Left kidney (tissue), 2 donors: ENCODE data around the gene PPP1R12B. TPM values are rescaled to one million over a fixed set of nuclear protein-coding genes. Genes with fewer than 3 reads are reported as not detected.
"Not testable (repeated sequence)": the region's sequence is repeated elsewhere in the genome, so short reads cannot be mapped to it uniquely, and the experiment has no call there.

Source experiments
- DNase-seq: peaks from one replicate; pipeline ENCODE4 v3.0.0-alpha.2; 2013
- polyA plus RNA-seq: library from polyadenylated mRNA; unstranded; fragments of 120-200 nt; gene quantifications from one replicate; pipeline ENCODE4 v1.2.1, GENCODE V29; 2013; ENCODE audit not compliant: insufficient read length

The PPP1R12B gene
- polyA plus RNA-seq, 1 donor, result 27.3 TPM

DNA sequence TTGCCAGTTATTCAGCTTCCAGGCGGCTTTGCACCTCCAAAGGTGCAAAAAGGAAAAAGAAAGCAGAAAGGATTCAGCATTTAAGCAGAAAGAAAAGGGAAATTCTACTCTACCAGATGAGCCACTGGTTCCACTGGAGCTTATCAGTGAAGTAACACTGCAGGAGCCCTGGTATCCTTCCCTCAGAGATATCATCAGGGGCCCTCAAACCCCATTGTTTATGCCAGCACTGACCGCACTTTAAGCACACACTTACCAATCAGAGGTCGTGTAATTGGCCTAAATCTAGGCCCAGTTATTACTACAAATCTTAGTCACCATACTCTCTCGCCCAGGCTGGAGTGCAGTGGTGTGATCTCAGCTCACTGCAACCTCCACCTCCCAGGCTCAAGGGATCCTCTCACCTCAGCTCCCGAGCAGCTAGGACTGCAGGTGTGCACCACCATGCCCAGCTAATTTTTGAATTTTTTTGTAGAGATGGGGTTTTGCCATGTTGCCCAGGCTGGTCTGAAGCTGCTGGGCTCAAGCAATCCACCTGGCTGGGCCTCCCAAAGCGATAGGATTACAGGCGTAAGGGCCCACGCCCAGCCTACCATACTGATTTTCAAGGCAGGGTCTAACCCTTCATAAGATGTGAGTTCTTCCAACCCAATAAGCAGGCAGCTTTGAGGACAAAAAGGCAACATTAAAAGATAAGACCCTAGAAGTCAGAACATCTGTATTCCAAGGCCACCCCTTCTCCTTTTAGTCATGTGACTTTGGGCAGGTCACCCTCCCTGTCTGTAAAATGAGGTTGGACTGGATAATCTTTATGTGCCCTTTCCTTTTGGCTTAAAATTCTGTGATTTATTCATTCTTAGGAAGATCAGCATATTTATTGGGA lies 236.4 kb downstream of the PPP1R12B start:
- no peak for DNase-seq

DNA sequence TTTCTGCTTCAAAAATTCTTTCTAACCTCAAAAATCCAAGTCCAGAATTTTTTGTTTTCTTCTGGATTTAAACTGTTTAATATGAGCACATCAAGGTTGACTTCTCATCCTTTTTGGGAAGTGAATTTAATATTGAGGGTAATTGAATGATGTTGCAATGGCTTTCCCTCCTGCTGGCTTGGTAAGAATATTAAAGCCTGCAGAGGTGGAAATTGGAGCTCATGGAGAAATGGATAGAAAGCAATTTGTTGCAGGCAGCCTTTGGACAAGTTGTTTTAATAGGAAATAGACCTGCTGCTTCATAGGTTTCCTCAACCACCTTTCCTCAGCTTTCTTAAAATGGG lies 237.1 kb downstream of the PPP1R12B start:
- DNase-seq, result no peak

DNA sequence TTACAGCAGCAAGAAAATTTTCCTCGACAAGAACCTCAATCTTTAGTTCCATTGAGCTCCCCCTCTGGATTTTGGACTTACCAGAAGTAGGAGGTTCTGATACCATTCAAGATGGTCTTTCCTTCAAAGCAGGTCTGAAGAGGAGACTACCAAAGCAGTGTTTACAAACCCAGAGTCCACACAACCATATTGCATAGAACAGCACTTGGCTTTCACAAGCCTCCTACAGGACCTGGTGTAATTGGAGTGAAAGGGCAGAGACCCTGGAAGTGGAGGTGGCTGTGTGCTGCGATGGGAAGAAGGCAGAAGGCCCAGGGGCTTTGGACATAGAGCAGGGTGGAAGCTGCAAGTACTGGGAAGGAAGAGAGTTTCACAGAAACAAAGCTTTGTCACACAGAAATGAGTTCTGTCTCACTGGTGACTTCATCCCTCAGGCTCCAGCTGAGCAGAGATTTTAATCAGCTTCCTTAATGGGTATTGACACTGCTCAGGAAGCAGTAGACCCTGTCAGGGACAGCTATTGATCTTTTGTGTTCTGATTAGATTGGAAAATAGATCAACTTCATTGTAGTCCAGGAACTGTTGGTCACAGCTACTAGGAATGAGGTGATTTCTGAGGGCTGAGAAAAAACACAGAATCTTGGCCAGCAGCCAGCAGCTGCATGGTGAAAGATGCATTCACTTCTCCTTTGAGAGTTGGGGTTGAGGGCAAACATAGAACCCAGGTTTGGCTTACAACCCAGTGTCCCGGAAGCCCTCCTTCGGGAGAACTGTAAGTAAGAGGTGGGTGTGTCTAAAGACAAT lies 237.7 kb downstream of the PPP1R12B start:
- no peak for DNase-seq

- DNase-seq, result no peak
These were observed 238.4 kb downstream of the PPP1R12B start for GRCh38 chr1:202586871-202587270.

GRCh38 chr1:202587859-202588485 lies 239.5 kb downstream of the PPP1R12B start:
- no peak for DNase-seq

GRCh38 chr1:202588503-202589189 lies 240.1 kb downstream of the PPP1R12B start:
- DNase-seq, result no peak

GRCh38 chr1:202589190-202589930 lies 240.9 kb downstream of the PPP1R12B start:
- DNase-seq, result peak; percentile 91

DNA sequence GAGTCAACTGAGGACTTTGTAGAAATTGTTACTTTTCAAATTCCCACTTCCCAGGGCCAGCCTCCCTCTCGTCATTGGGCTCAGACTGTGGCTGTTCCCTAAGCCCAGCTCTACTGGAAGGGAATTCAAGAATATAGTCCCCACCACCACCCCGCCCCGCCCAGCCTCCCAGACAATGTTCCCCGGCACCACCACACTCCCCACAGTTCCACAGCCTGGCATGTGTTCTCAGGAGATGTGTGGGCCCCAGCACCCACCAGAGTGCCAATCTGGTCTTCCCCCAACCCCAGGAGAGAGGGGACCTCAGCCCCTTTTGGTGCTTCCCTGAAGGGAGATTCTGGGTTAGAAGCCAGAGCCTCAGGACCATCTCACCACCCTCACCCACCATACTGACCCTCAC lies 241.6 kb downstream of the PPP1R12B start:
- no peak for DNase-seq

DNA sequence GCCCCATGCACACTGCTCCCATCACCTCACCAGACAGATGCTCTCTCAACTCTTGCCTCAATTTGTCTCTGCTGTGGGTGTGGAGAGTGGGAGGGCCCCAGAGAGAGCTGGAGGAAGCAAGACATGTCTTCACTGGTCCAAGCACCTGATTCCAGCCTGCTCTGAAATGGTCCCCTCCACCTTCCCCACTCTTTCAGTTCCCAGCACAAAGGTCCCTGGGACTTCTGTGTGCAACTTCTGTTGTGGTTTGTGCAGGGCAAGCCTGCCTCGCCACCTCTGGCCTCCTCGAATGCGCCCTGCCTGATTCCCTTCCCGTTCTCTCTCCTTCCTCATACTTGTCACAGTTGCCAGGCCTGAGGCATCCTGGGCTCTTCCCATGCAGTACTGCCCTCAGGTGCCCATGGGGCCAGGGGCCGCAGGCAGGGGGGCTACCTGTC lies 242.5 kb downstream of the PPP1R12B start:
- DNase-seq, result no peak

- DNase-seq, result no peak
These were observed 243.0 kb downstream of the PPP1R12B start for GRCh38 chr1:202591515-202591914.

DNA sequence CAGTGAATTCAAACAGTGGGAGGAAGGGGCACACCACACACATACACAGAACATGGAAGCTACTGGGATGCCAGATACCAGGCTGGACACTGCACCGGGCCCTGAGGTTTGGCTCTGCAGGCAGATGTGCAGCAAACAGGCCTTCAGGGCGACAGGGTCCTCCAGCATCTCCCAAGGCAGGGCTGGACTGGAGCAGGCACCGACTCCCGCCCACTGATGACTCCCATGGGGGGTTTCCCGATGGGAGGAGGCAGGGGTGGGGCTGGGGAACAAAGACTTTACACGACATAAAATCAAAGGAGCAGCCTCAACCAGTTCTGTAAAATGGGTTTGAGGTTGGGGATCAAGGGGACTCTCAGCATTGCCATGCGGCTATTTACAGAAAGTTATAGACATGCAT lies 243.6 kb downstream of the PPP1R12B start:
- DNase-seq, result no peak

DNA sequence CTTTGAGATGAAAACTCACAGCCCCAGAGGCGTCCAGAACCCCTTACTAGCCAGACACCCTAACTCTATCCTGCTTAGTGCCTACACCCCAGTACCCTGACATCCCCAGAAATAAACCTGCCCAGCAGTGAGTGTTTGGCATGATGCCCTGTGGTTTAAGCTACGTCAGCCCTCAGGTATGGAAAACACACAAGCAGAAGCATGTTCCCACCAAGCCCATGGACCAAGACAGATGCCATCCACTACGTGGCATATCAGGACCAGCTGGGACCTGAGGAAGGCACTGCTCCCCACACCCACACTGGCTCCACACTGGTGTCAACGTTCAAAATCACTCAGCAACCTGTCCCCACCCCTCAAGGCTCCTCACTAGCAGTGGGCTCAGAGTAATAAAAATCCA lies 245.3 kb downstream of the PPP1R12B start:
- DNase-seq, result no peak

GRCh38 chr1:202596638-202597037 lies 248.1 kb downstream of the PPP1R12B start:
- no peak for DNase-seq

DNA sequence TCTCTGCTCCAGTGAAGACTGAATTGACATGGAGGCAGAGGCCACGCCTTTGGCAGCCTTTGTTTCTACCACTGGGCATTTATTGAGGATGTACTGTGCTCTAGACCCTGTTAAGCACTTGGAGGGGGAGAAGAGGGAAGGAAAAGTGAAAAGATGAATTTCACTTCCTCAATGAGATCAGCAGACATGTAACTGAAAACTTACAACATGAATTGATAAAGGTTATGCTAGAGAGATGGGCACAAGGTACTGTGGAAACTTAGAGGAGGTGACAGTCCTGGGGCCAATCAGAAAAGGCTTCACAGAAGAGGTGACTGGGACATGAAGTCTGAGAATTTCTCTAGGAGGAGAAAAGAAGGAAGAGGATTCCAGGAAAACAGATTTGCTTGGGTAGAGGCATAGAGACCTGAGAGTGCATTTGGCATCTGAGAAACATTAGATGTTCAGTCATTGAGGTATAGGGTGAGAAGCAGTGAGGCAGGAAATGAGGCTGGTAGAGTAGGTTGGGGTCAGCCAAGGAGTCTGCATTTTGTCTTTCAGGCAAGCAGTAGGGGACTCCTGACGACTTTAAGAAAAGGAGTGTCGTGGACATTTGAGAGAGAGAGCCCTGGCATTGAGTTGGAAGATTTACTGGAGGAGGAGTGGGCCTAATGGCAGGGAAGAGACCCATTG lies 248.7 kb downstream of the PPP1R12B start:
- DNase-seq, result no peak

GRCh38 chr1:202599669-202600431 lies 251.4 kb downstream of the PPP1R12B start:
- DNase-seq, result no peak

DNA sequence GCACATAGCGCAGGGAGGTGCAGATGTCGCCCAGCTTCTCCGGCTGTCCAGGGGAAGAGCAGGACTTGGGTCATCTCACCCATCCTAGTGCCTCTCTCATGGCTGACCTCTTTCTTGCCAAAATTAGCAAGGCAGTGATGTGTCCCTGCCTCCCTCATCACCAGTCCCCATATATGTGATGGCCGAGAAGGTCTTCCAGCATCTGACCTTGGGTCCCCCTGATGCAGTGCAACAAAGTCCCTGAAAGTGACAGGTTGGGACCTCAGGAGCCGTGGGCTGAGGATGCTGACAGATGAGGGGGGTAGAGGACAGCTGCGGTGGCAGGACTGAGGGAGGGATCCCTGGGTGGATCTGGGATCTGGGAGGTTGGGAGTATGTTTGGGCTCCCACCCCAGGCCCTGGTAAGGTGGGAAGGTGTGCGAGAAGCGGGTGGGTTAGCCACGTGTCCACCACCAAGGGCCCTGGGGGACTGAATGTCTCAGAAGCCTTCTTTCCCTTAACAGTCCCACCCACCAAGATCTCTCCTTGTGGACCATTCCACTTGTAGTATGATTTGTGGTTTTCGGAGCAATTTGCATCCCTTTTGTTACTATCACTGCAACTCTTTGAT lies 252.0 kb downstream of the PPP1R12B start:
- DNase-seq, result no peak

GRCh38 chr1:202603435-202603834 lies 254.9 kb downstream of the PPP1R12B start:
- DNase-seq, result no peak

DNA sequence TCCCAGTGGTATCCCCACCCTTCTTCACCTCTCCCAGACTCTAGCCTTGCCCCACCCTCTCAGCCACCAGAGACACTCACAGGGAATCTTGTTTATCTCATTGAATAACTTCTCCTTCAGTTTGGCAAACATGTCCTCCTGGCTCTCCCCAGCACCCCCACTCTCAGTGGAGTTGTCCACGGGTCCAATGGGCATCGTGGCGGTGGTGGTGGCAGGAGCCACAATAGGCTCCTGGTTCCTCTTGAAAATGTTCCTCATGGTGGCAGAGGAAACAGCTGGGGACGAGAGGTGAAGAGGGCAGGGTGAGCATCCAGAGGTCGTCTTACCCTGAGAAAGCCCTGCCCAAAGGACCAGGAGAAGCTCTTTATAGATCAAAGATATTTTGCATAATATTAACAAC lies 257.0 kb downstream of the PPP1R12B start:
- DNase-seq, result no peak

DNA sequence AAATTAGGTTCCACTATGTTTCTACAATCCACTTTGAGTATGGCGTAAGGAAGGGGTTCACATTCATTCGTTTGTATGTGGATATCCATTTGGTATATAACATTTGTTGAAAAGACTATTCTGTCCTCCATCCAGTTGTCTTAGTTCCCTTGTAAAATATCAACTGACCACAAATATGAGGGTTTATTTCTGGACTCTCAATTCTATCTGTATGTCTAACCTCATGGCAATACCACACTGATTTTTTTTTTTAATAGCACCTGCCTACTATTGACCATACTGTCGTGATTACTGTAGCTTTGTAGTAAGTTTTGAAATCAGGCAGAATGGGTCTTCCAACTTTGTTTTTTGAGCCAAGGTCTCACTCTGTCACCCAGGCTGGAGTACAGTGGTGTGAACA lies 263.5 kb downstream of the PPP1R12B start:
- not testable (repeated sequence) for DNase-seq

DNA sequence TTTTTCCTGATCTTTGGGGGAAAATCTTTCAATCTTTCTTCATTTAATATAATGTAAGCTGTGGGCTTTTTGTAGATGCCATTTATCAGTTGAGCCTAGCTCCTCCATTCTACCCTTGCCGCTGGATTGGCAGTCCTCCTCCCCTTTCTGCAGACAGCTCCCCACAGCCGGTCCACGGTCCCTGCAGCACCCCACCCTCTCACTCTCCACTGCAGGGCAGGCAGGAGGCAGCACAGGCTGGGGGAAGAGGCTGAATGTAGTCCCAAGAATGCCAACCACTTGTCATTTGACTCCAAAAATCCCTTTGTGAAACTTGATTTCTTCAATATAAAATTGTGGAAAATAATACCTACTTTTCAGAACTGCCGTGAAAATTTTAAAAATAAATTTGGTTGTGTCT lies 265.1 kb downstream of the PPP1R12B start:
- no peak for DNase-seq
